HG03175 (cell line): ENCODE data around the gene ERVV-1.
"Not testable (repeated sequence)": the region's sequence is repeated elsewhere in the genome, so short reads cannot be mapped to it uniquely, and the experiment has no call there.

ENCODE experiments used
- ATAC-seq: cut with Tn5 transposase; IDR thresholded peaks from one replicate; pipeline ENCODE4 v1.9.1; 2021; ENCODE audit warnings: mild to moderate bottlenecking, moderate library complexity; ENCODE audit not compliant: unreplicated experiment

ERVV-1 gene

GRCh38 chr19:53015730-53016129 is 2.0 kb downstream of the ERVV-1 start:
- ATAC-seq = no peak

GRCh38 chr19:53019684-53020083 is 6.0 kb downstream of the ERVV-1 start:
- ATAC-seq = no peak

GRCh38 chr19:53028306-53028705 is 14.6 kb downstream of the ERVV-1 start:
- ATAC-seq = not testable (repeated sequence)

GRCh38 chr19:53034054-53034453 is 20.3 kb downstream of the ERVV-1 start:
- ATAC-seq = no peak

GRCh38 chr19:53034948-53035675 is 21.4 kb downstream of the ERVV-1 start:
- ATAC-seq = no peak

GRCh38 chr19:53037101-53038097 is 23.7 kb downstream of the ERVV-1 start:
- no peak for ATAC-seq

GRCh38 chr19:53041366-53041765 is 27.6 kb downstream of the ERVV-1 start:
- no peak for ATAC-seq

- no peak for ATAC-seq
Measured at GRCh38 chr19:53045536-53045935, 31.8 kb downstream of the ERVV-1 start.

- ATAC-seq = no peak
Measured at GRCh38 chr19:53047379-53047778, 33.7 kb downstream of the ERVV-1 start.

GRCh38 chr19:53055117-53055516 is 41.4 kb downstream of the ERVV-1 start:
- no peak for ATAC-seq

- ATAC-seq = no peak
Measured at GRCh38 chr19:53057904-53058580, 44.3 kb downstream of the ERVV-1 start.
